GM23248 (cell line): Measurements from ENCODE around the gene SND1.

Experiments
- EZH2 ChIP-seq: fragments of 200-600 bp; sonication (generic); IDR thresholded peaks from 2 replicates; pipeline ENCODE4 v1.6.1; 2018; ENCODE audit warnings: antibody characterized with exemption, mild to moderate bottlenecking; ENCODE audit not compliant: insufficient read depth, poor library complexity, severe bottlenecking
- EZH2phosphoT487 ChIP-seq: fragments of 200-600 bp; sonication (generic); IDR thresholded peaks from 2 replicates; pipeline ENCODE4 v1.6.1; 2018; ENCODE audit warnings: antibody characterized with exemption, moderate library complexity, mild to moderate bottlenecking, low read depth; ENCODE audit not compliant: insufficient read depth

GRCh38 chr7:127702938-127703337 is 50.9 kb downstream of the SND1 start:
- no peak for TF ChIP-seq EZH2
- TF ChIP-seq EZH2phosphoT487 = no peak
